ENCODE results near the gene DNAH12.
"Not testable (repeated sequence)": the region's sequence is repeated elsewhere in the genome, so short reads cannot be mapped to it uniquely, and the experiment has no call there.

DNAH12 gene

GRCh38 chr3:57497904-57498303 is 46.2 kb downstream of the DNAH12 start:
- no peak overlapping the region for H3K4me3 ChIP-seq (ENCODE audit: low read depth, low read length)
- no peak for TF ChIP-seq CTCF (IDR thresholded peaks at IDR 0.05; ENCODE audit: borderline replicate concordance, insufficient read depth, low read depth, low read length)

- no peak overlapping the region for H3K4me3 ChIP-seq (ENCODE audit: low read depth, low read length)
- TF ChIP-seq CTCF (IDR thresholded peaks at IDR 0.05; ENCODE audit: borderline replicate concordance, insufficient read depth, low read depth, low read length), result no peak
Observed at GRCh38 chr3:57484563-57484962, 59.6 kb downstream of the DNAH12 start.

GRCh38 chr3:57477193-57477592 is 67.0 kb downstream of the DNAH12 start:
- H3K4me3 ChIP-seq (ENCODE audit: low read depth, low read length), result not testable (repeated sequence)

- no peak for TF ChIP-seq CTCF (IDR thresholded peaks at IDR 0.05; ENCODE audit: borderline replicate concordance, insufficient read depth, low read depth, low read length)
- no peak overlapping the region for H3K4me3 ChIP-seq (ENCODE audit: low read depth, low read length)
Observed at GRCh38 chr3:57464801-57465200, 79.3 kb downstream of the DNAH12 start.

GRCh38 chr3:57464011-57464410 is 80.1 kb downstream of the DNAH12 start:
- no peak for TF ChIP-seq CTCF (IDR thresholded peaks at IDR 0.05; ENCODE audit: borderline replicate concordance, insufficient read depth, low read depth, low read length)

GRCh38 chr3:57451150-57451846 is 92.8 kb downstream of the DNAH12 start:
- no peak overlapping the region for H3K4me3 ChIP-seq (ENCODE audit: low read depth, low read length)
- TF ChIP-seq CTCF (IDR thresholded peaks at IDR 0.05; ENCODE audit: borderline replicate concordance, insufficient read depth, low read depth, low read length), result no peak

More at GRCh38 chr3:57464011-57464410, 80.1 kb downstream of the DNAH12 start:
- no peak overlapping the region for H3K4me3 ChIP-seq (ENCODE audit: low read depth, low read length)

GRCh38 chr3:57449276-57449847 is 94.8 kb downstream of the DNAH12 start:
- not testable (repeated sequence) for H3K4me3 ChIP-seq (ENCODE audit: low read depth, low read length)

- H3K4me3 ChIP-seq (ENCODE audit: low read depth, low read length), result not testable (repeated sequence)
Observed at GRCh38 chr3:57448489-57448888, 95.7 kb downstream of the DNAH12 start.

All from GM12875 (cell line).